WTC11 (cell line): ENCODE measurements around the gene LRRC4. TPM values are rescaled to one million over a fixed set of nuclear protein-coding genes. Genes with fewer than 3 reads are reported as not detected.

ENCODE experiments used
- ATAC-seq: fragments of 200-7000 bp; cut with Tn5 transposase; 2 replicates; pipeline ENCODE4 v1.10.0; 2021; ENCODE audit warnings: mild to moderate bottlenecking, moderate library complexity
- CTCF ChIA-PET: fragments of 300-600 bp; sonication (Branson Sonifier 250); formaldehyde crosslinking; loops from one replicate; lab custom pipeline; 2021; ENCODE audit warnings: antibody characterized with exemption; lab: Charles Lee
- POLR2A ChIA-PET: fragments of 350-600 bp; sonication (Branson Sonifier 250); formaldehyde crosslinking; loops from one replicate; lab custom pipeline; 2021; ENCODE audit warnings: antibody characterized with exemption; lab: Charles Lee
- DNase-seq: peaks from one replicate; pipeline ENCODE4 v3.0.0; 2021; ENCODE audit warnings: low spot score
- H3K27ac Mint-ChIP-seq: 2 replicates; pipeline ENCODE4 v1.8.0; 2021; ENCODE audit warnings: mixed read lengths
- H3K27me3 Mint-ChIP-seq: 2 replicates; pipeline ENCODE4 v1.8.0; 2021; ENCODE audit warnings: low read depth, mild to moderate bottlenecking, moderate library complexity, mixed read lengths
- H3K36me3 Mint-ChIP-seq: 2 replicates; pipeline ENCODE4 v1.8.0; 2021; ENCODE audit warnings: mixed read lengths
- H3K4me1 Mint-ChIP-seq: 2 replicates; pipeline ENCODE4 v1.8.0; 2022; ENCODE audit warnings: mixed read lengths
- H3K4me3 Mint-ChIP-seq: 2 replicates; pipeline ENCODE4 v1.8.0; 2021; ENCODE audit warnings: mild to moderate bottlenecking, moderate library complexity, mixed read lengths
- H3K9me3 Mint-ChIP-seq: 2 replicates; pipeline ENCODE4 v1.8.0; 2021; ENCODE audit warnings: mixed read lengths
- ATF1 ChIP-seq: sonication (generic); formaldehyde crosslinking; IDR thresholded peaks from 2 replicates; pipeline ENCODE4 v1.8.1; 2023; ENCODE audit warnings: mild to moderate bottlenecking, moderate library complexity, missing genetic modification reagents
- ATF2 ChIP-seq: sonication (generic); formaldehyde crosslinking; IDR thresholded peaks from 2 replicates; pipeline ENCODE4 v1.8.1; 2022; ENCODE audit warnings: low read depth, missing genetic modification reagents, borderline replicate concordance
- ATF3 ChIP-seq: sonication (generic); formaldehyde crosslinking; conservative IDR thresholded peaks from 2 replicates; pipeline ENCODE4 v1.8.1; 2022; ENCODE audit warnings: mild to moderate bottlenecking, missing genetic modification reagents
- CREB1 ChIP-seq: sonication (generic); formaldehyde crosslinking; IDR thresholded peaks from 2 replicates; pipeline ENCODE4 v1.8.0; 2023; ENCODE audit warnings: mild to moderate bottlenecking, missing genetic modification reagents
- EMX1 ChIP-seq: fragments of 250-450 bp; sonication (Bioruptor Pico); IDR thresholded peaks from 2 replicates; pipeline ENCODE4 v1.8.0; 2021; ENCODE audit warnings: mild to moderate bottlenecking
- ERG ChIP-seq: fragments of 250-450 bp; sonication (Bioruptor Pico); IDR thresholded peaks from 2 replicates; pipeline ENCODE4 v1.8.0; 2021; ENCODE audit warnings: mild to moderate bottlenecking
- GTF2I ChIP-seq: fragments of 250-450 bp; sonication (Bioruptor Pico); conservative IDR thresholded peaks from 2 replicates; pipeline ENCODE4 v1.4.0; 2021; ENCODE audit warnings: mild to moderate bottlenecking
- NFYB ChIP-seq: sonication (generic); formaldehyde crosslinking; conservative IDR thresholded peaks from 2 replicates; pipeline ENCODE4 v1.8.0; 2022; ENCODE audit warnings: low read depth, missing genetic modification reagents
- NR2C2 ChIP-seq: sonication (generic); formaldehyde crosslinking; IDR thresholded peaks from 2 replicates; pipeline ENCODE4 v1.8.0; 2022; ENCODE audit warnings: mild to moderate bottlenecking, missing genetic modification reagents
- TCF7 ChIP-seq: sonication (generic); formaldehyde crosslinking; IDR thresholded peaks from 2 replicates; pipeline ENCODE4 v1.8.0; 2022; ENCODE audit warnings: mild to moderate bottlenecking, low read depth, missing genetic modification reagents, moderate library complexity
- TEAD1 ChIP-seq: sonication (generic); formaldehyde crosslinking; IDR thresholded peaks from 2 replicates; pipeline ENCODE4 v1.8.0; 2022; ENCODE audit warnings: mild to moderate bottlenecking, missing genetic modification reagents
- ZNF138 ChIP-seq: sonication (generic); formaldehyde crosslinking; conservative IDR thresholded peaks from 2 replicates; pipeline ENCODE4 v1.8.1; 2022; ENCODE audit warnings: mild to moderate bottlenecking, moderate library complexity, missing genetic modification reagents
- ZNF219 ChIP-seq: sonication (generic); formaldehyde crosslinking; IDR thresholded peaks from 2 replicates; pipeline ENCODE4 v1.8.0; 2023; ENCODE audit warnings: missing genetic modification reagents, mild to moderate bottlenecking, borderline replicate concordance
- ZNF281 ChIP-seq: sonication (generic); formaldehyde crosslinking; IDR thresholded peaks from 2 replicates; pipeline ENCODE4 v1.8.0; 2023; ENCODE audit warnings: mild to moderate bottlenecking, missing genetic modification reagents
- ZNF396 ChIP-seq: fragments of 250-450 bp; sonication (Bioruptor Pico); IDR thresholded peaks from 2 replicates; pipeline ENCODE4 v1.8.0; 2021; ENCODE audit warnings: mild to moderate bottlenecking, moderate library complexity, borderline replicate concordance
- ZNF532 ChIP-seq: fragments of 250-450 bp; sonication (Bioruptor Pico); IDR thresholded peaks from 2 replicates; pipeline ENCODE4 v1.9.0; 2021; ENCODE audit warnings: mild to moderate bottlenecking, borderline replicate concordance
- ZSCAN18 ChIP-seq: fragments of 250-450 bp; sonication (Bioruptor Pico); IDR thresholded peaks from 2 replicates; pipeline ENCODE4 v2.1.2; 2022; ENCODE audit warnings: mild to moderate bottlenecking, moderate library complexity
- total RNA-seq: library from RNA; stranded (reverse); gene quantifications from 3 replicates; pipeline ENCODE4 v1.2.3, GENCODE V29; 2021
- TF ChIP-seq, protein P1 (sequence below): fragments of 250-450 bp; sonication (Bioruptor Pico); IDR thresholded peaks from 2 replicates; pipeline ENCODE4 v1.9.0; 2021; ENCODE audit warnings: mild to moderate bottlenecking
- TF ChIP-seq, protein P2 (sequence below): sonication (generic); formaldehyde crosslinking; IDR thresholded peaks from 2 replicates; pipeline ENCODE4 v1.8.0; 2022; ENCODE audit warnings: mild to moderate bottlenecking, missing genetic modification reagents
- TF ChIP-seq, protein P3 (sequence below): fragments of 250-450 bp; sonication (Bioruptor Pico); conservative IDR thresholded peaks from 2 replicates; pipeline ENCODE4 v1.9.0; 2021; ENCODE audit warnings: mild to moderate bottlenecking

Gene LRRC4
- total RNA-seq, 1 experiment from 2014 or later = 14.9 TPM

DNA sequence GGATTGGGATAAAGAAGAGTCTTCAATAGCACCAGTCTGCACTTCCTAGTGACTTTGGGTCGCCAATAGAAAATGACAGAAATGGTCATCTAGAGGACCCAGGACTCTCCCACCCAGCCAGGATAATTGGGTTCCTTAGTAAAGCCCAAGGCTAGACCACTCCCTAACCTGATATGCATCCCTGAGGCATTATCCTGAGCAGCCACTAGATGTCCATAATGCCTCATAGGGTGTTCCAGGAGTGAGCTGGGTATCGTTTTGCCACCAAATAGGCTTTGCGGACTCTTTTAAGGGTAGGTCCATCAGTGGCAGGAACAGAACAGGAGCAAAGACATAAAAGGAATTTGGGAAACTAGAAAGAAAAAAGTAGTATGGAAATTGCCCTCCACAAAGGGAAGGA lies 4.5 kb upstream of the LRRC4 start (continued):
- TF ChIP-seq ZSCAN18 (no peak), NR2C2 (CRISPR knock-in tag) (no peak), CREB1 (CRISPR knock-in tag) (no peak), TCF7 (no peak), ZNF219 (CRISPR knock-in tag) (no peak), ATF1 (CRISPR knock-in tag) (no peak), ERG (CRISPR knock-in tag) (no peak), ZNF281 (CRISPR knock-in tag) (no peak)
- TF ChIP-seq, protein P1, sequence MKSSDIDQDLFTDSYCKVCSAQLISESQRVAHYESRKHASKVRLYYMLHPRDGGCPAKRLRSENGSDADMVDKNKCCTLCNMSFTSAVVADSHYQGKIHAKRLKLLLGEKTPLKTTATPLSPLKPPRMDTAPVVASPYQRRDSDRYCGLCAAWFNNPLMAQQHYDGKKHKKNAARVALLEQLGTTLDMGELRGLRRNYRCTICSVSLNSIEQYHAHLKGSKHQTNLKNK = no peak

GRCh38 chr7:128034825-128035224 lies 3.6 kb upstream of the LRRC4 start:
- Mint-ChIP-seq H3K27ac (0 out of 2 replicates have a peak overlapping the region, but pooled peaks have one; percentile 34), H3K4me3 (no peak overlapping the region), H3K4me1 (peaks cover 13% of the 10 kb centered on the region), H3K36me3 (no peaks in the 10 kb centered on the region), H3K27me3 (peaks cover 27% of the 10 kb centered on the region), H3K9me3 (no peaks in the 10 kb centered on the region)
- DNase-seq (no peak), ATAC-seq (no peak)
- CTCF ChIA-PET = interaction anchor here (0.8 to 4.4 kb wide), 7 partner anchors 10 to 242 kb away, joined by 3 to 58 read pairs (median 5); no protein-coding TSS in a partner anchor
- POLR2A ChIA-PET = interaction anchor here (0.9 kb wide), 1 partner anchor 175 kb away, joined by 3 read pairs; no protein-coding TSS in a partner anchor
- no peak for TF ChIP-seq NFYB (CRISPR knock-in tag)
- TF ChIP-seq ATF3 (CRISPR knock-in tag) = no peak
- TF ChIP-seq ZNF532 = no peak
- no peak for TF ChIP-seq ZNF396 (CRISPR knock-in tag)
- no peak for TF ChIP-seq TEAD1 (CRISPR knock-in tag)
- TF ChIP-seq EMX1 (CRISPR knock-in tag) = no peak
- no peak for TF ChIP-seq ATF2 (CRISPR knock-in tag)
- TF ChIP-seq GTF2I (CRISPR knock-in tag) = no peak
- no peak for TF ChIP-seq ZNF138 (CRISPR knock-in tag)
- TF ChIP-seq, protein P2, sequence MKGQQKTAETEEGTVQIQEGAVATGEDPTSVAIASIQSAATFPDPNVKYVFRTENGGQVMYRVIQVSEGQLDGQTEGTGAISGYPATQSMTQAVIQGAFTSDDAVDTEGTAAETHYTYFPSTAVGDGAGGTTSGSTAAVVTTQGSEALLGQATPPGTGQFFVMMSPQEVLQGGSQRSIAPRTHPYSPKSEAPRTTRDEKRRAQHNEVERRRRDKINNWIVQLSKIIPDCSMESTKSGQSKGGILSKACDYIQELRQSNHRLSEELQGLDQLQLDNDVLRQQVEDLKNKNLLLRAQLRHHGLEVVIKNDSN = no peak
- TF ChIP-seq, protein P3, sequence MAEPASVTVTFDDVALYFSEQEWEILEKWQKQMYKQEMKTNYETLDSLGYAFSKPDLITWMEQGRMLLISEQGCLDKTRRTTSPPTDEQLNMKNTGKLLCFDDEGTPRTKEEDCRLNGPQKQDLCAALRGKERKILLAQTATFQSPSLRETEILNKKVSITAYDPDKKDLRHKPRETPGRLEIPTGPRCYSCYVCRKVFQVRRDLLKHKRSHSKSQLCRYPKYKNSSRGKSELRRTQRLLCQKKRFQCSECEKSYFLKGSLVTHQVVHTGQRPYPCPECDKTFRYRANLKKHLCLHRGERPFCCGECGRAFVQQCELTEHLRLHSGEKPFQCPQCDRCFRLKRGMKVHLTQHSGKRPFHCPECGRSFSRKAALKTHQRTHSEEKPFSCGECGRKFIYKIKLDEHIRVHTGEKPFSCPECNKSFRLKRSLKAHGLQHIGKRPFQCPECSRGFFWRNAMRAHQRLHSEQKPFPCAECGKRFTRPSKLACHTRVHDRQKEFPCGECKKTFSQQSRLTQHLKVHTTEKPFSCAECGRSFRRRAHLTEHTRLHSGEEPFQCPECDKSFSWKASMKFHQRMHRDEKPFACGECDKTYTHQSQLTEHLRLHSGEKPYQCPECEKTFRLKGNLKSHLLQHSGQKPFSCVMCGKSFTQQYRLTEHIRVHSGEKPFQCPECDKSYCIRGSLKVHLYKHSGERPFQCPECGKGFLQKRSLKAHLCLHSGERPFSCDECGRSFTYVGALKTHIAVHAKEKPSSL (CRISPR knock-in tag) = no peak
